Transverse colon (tissue), 4 donors: Measurements from ENCODE around the gene KLHDC8A. TPM values are rescaled to one million over a fixed set of nuclear protein-coding genes. Genes with fewer than 3 reads are reported as not detected.
A peak's percentile ranks its signal among the peaks of the same experiment; 100 is the strongest.

Experiments
- DNase-seq: peaks from one replicate; pipeline ENCODE4 v3.0.0-alpha.2; 2019
- H3K27ac ChIP-seq, 4 donors: fragments of 200-600 bp; sonication (generic); 2 replicates each; pipeline ENCODE4 v1.5.1; 2016 to 2018; ENCODE audit warnings: inconsistent platforms in 4 of 4
- H3K27me3 ChIP-seq: fragments of 200-600 bp; sonication (generic); 2 replicates; pipeline ENCODE4 v1.5.1; 2017; ENCODE audit warnings: inconsistent platforms
- H3K36me3 ChIP-seq, 4 donors: fragments of 200-600 bp; sonication (generic); 2 replicates each; pipeline ENCODE4 v1.5.1; 2017 to 2019; ENCODE audit warnings: inconsistent platforms in 4 of 4
- H3K4me1 ChIP-seq, 4 donors: fragments of 200-600 bp; sonication (generic); 2 replicates each; pipeline ENCODE4 v1.5.1; 2017 to 2020; ENCODE audit warnings: inconsistent platforms in 4 of 4
- H3K4me3 ChIP-seq, 4 donors: fragments of 200-600 bp; sonication (generic); 1 replicate in 1 of 4; 2 replicates in 3 of 4; pipeline versions ENCODE4 v1.5.1 to v1.6.1; 2017 to 2019; ENCODE audit warnings: inconsistent platforms in 4 of 4
- H3K9me3 ChIP-seq, 2 donors: fragments of 200-600 bp; sonication (generic); 2 replicates each; pipeline ENCODE4 v1.5.1; 2017 to 2019; ENCODE audit warnings: inconsistent platforms in 2 of 2
- EP300 ChIP-seq: sonication (generic); formaldehyde crosslinking; IDR thresholded peaks from one replicate; pipeline ENCODE4 v1.6.1; 2017; ENCODE audit warnings: antibody characterized with exemption, low read depth
- POLR2A ChIP-seq: fragments of 450-650 bp; IDR thresholded peaks from one replicate; pipeline ENCODE4 v1.6.1; 2016; ENCODE audit warnings: antibody characterized with exemption, mild to moderate bottlenecking, moderate library complexity
- POLR2AphosphoS5 ChIP-seq, 3 donors: sonication (generic); formaldehyde crosslinking; IDR thresholded peaks; one replicate each; pipeline ENCODE4 v1.6.1; 2016; ENCODE audit warnings: antibody characterized with exemption in 3 of 3
- WGBS, 2 donors: methylation state at CpG; one replicate each; pipeline ENCODE4 v1.1.5; 2018; ENCODE audit warnings: low coverage in 1 of 2; 5-methylcytosine and 5-hydroxymethylcytosine counted together
- in situ Hi-C, 4 donors: fragments of 200-750 bp; cut with MboI; loops; one replicate each; pipeline versions ENCODE4 v1.15.0 to v1.15.1; 2017; ENCODE audit warnings: low sequenced_read_pairs in 3 of 4, low pct_ligation_motif_present in 1 of 4, low pct_unique_long_range_greater_than_20kb in 1 of 4
- intact Hi-C: fragments of 100-400 bp; cut with DNase I; formaldehyde crosslinking; loops from one replicate; pipeline ENCODE4 v1.15.1; 2023; ENCODE audit warnings: low total_unique reads
- total RNA-seq, 4 donors: library from RNA; depleted of rRNA; stranded (reverse); fragments of >200 nt; gene quantifications; one replicate each; pipeline ENCODE4 v1.1.0, GENCODE V29; 2016
- TF ChIP-seq, protein P1 (sequence below), 5 experiments: fragments of 200-600 bp in 3 of 5; fragments of 450-650 bp in 2 of 5; sonication (generic) in 3 of 5; IDR thresholded peaks; 1 replicate in 2 of 5; 2 replicates in 3 of 5; pipeline ENCODE4 v1.5.1; 2016 to 2017; ENCODE audit warnings: antibody characterized with exemption in 5 of 5, inconsistent platforms in 3 of 5, mild to moderate bottlenecking in 2 of 5, moderate library complexity in 1 of 5

KLHDC8A gene
- total RNA-seq, 4 donors from 2014 or later: 0.32 to 0.41 TPM; not detected in 2

DNA sequence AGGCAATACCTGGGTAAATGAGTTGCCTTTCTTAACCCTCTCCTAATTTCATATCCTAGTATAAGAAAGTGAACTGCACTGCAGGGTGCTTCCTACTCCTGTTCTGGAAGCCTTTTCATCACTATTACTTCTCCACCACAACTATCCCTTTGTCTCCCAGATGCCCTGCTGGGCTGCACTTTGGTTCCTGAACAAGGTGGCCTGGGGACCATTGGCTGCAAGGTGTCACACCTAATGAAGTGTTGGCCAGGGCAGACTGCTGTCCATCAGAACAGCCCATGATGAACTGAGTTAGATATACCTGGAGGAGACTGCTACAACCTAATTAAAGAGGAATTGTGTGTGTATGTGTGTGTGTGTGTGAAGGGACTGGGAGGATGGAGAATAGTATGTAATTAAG, 1.9 kb upstream of the KLHDC8A start:
- Histone ChIP-seq H3K36me3 (no peaks in the 10 kb centered on the region), H3K4me3 (no peak overlapping the region), H3K27me3 (no peaks in the 10 kb centered on the region), H3K9me3 (no peaks in the 10 kb centered on the region), H3K27ac (no peak overlapping the region), H3K4me1 (peaks cover 4 to 28% (median 12%) of the 10 kb centered on the region in 4 donors)
- intact Hi-C loops: loop anchor here (10.0 kb wide), 1 partner anchor 76 kb away; no protein-coding TSS in a partner anchor
- in situ Hi-C loops: no loop called here
- TF ChIP-seq EP300 (no peak), POLR2A (no peak), POLR2AphosphoS5 (IDR thresholded peaks at IDR 0.05) (no peak)
- TF ChIP-seq, protein P1, sequence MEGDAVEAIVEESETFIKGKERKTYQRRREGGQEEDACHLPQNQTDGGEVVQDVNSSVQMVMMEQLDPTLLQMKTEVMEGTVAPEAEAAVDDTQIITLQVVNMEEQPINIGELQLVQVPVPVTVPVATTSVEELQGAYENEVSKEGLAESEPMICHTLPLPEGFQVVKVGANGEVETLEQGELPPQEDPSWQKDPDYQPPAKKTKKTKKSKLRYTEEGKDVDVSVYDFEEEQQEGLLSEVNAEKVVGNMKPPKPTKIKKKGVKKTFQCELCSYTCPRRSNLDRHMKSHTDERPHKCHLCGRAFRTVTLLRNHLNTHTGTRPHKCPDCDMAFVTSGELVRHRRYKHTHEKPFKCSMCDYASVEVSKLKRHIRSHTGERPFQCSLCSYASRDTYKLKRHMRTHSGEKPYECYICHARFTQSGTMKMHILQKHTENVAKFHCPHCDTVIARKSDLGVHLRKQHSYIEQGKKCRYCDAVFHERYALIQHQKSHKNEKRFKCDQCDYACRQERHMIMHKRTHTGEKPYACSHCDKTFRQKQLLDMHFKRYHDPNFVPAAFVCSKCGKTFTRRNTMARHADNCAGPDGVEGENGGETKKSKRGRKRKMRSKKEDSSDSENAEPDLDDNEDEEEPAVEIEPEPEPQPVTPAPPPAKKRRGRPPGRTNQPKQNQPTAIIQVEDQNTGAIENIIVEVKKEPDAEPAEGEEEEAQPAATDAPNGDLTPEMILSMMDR (IDR thresholded peaks at IDR 0.05): no peak
- no peak for DNase-seq

- Histone ChIP-seq H3K4me1 (peaks cover 4 to 28% (median 12%) of the 10 kb centered on the region in 4 donors), H3K27me3 (no peaks in the 10 kb centered on the region), H3K36me3 (no peaks in the 10 kb centered on the region), H3K9me3 (no peaks in the 10 kb centered on the region), H3K4me3 (no peak overlapping the region), H3K27ac (no peak overlapping the region)
- WGBS, 2 donors: 76 to 82% methylated on average over 3 of the region's 3 CpGs
- in situ Hi-C loops: no loop called here
- no peak for DNase-seq
- TF ChIP-seq POLR2A: no peak
- TF ChIP-seq, protein P1 (IDR thresholded peaks at IDR 0.05): no peak
- no peak for TF ChIP-seq EP300
- no peak for TF ChIP-seq POLR2AphosphoS5 (IDR thresholded peaks at IDR 0.05)
- intact Hi-C loops: loop anchor here (10.0 kb wide), 1 partner anchor 77 kb away; no protein-coding TSS in a partner anchor
Measured at GRCh38 chr1:205357567-205357966, 845 bp upstream of the KLHDC8A start.

DNA sequence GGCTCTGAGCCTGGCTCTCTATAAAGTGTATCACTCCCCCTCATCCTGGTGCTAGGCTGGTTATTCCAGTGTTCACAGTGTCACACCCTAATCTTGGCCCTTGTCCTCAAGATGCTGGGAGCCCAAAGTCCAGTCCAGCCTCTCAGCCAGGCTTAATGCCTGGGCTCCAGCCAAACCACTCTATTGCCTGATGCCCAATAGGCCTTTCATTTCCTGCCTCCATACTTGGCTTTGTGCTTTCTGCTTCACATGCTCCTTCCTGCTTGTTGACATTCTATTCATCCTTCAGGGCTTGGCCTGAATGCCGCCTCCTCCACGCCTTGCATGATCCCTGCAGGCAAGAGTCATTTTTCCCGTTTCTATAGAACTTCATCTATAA, 1.7 kb downstream of the KLHDC8A start:
- in situ Hi-C loops: no loop called here

GRCh38 chr1:205354259-205355074, 2.3 kb downstream of the KLHDC8A start:
- 19 to 26% methylated on average over 3 to 5 of the region's 5 CpGs for WGBS, 2 donors
- DNase-seq: peak; percentile 62
- Histone ChIP-seq H3K27me3 (no peaks in the 10 kb centered on the region), H3K4me1 (peaks cover 4 to 31% (median 12%) of the 10 kb centered on the region in 4 donors), H3K4me3 (no peak overlapping the region), H3K36me3 (no peaks in the 10 kb centered on the region), H3K9me3 (no peaks in the 10 kb centered on the region), H3K27ac (peak overlapping the region; percentile 19 to 62 (median 40))
- intact Hi-C loops: loop anchor here (10.0 kb wide), 1 partner anchor 80 kb away; no protein-coding TSS in a partner anchor
- in situ Hi-C loops: no loop called here
- TF ChIP-seq POLR2A (no peak), EP300 (no peak), POLR2AphosphoS5 (IDR thresholded peaks at IDR 0.05) (no peak)
- TF ChIP-seq, protein P1 (IDR thresholded peaks at IDR 0.05): peak; percentile 83 to 92 (median 87)

More for the DNA sequence above, 1.7 kb downstream of the KLHDC8A start:
- intact Hi-C loops: loop anchor here (10.0 kb wide), 1 partner anchor 80 kb away; no protein-coding TSS in a partner anchor
- Histone ChIP-seq H3K4me1 (peaks cover 4 to 31% (median 12%) of the 10 kb centered on the region in 4 donors), H3K27me3 (no peaks in the 10 kb centered on the region), H3K4me3 (no peak overlapping the region), H3K36me3 (no peaks in the 10 kb centered on the region), H3K9me3 (no peaks in the 10 kb centered on the region), H3K27ac (peak overlapping the region; percentile 19 to 62 (median 40))
- 36 to 59% methylated on average over 3 of the region's 3 CpGs for WGBS, 2 donors
- peak; percentile 86 for DNase-seq
- TF ChIP-seq POLR2AphosphoS5 (IDR thresholded peaks at IDR 0.05) (peak in 2 of 3 donors; percentile 60 to 70), POLR2A (no peak), EP300 (no peak)
